Right renal cortex interstitium (tissue), 3 donors: ENCODE results near the gene BANK1. TPM values are rescaled to one million over a fixed set of nuclear protein-coding genes. Genes with fewer than 3 reads are reported as not detected.

Source experiments
- DNase-seq, 3 donors: peaks; one replicate each; pipeline ENCODE4 v3.0.0-alpha.2; 2013; ENCODE audit warnings: low read depth in 3 of 3, low spot score in 2 of 3
- polyA plus RNA-seq, 3 donors: library from polyadenylated mRNA; unstranded; fragments of 120-200 nt; gene quantifications; one replicate each; pipeline ENCODE4 v1.2.1, GENCODE V29; 2013; ENCODE audit not compliant: insufficient read length in 3 of 3

BANK1 gene
- polyA plus RNA-seq, 3 donors, result 3.1 to 4.2 (median 3.2) TPM

- DNase-seq, result no peak
These were observed 164.6 kb downstream of the BANK1 start for GRCh38 chr4:101954975-101955678.

GRCh38 chr4:101956068-101956825, 165.7 kb downstream of the BANK1 start:
- no peak for DNase-seq

GRCh38 chr4:101958547-101958946, 168.0 kb downstream of the BANK1 start:
- no peak for DNase-seq

- no peak for DNase-seq
These were observed 169.9 kb downstream of the BANK1 start for GRCh38 chr4:101960431-101960830.

- DNase-seq, result no peak
These were observed 170.6 kb downstream of the BANK1 start for GRCh38 chr4:101961144-101961543.

- no peak for DNase-seq
These were observed 177.3 kb downstream of the BANK1 start for GRCh38 chr4:101967697-101968346.

- DNase-seq, result no peak
These were observed 177.8 kb downstream of the BANK1 start for GRCh38 chr4:101968364-101968763.

- DNase-seq, result no peak
These were observed 179.4 kb downstream of the BANK1 start for GRCh38 chr4:101969965-101970364.

GRCh38 chr4:101970547-101971155, 180.1 kb downstream of the BANK1 start:
- no peak for DNase-seq

GRCh38 chr4:101972791-101973190, 182.3 kb downstream of the BANK1 start:
- DNase-seq, result no peak

- DNase-seq, result no peak
These were observed 182.8 kb downstream of the BANK1 start for GRCh38 chr4:101973361-101973760.

GRCh38 chr4:101977076-101977475, 186.5 kb downstream of the BANK1 start:
- no peak for DNase-seq

GRCh38 chr4:101981756-101982155, 191.2 kb downstream of the BANK1 start:
- no peak for DNase-seq

- DNase-seq, result no peak
These were observed 193.3 kb downstream of the BANK1 start for GRCh38 chr4:101983835-101984234.

- no peak for DNase-seq
These were observed 197.2 kb downstream of the BANK1 start for GRCh38 chr4:101987623-101988243.

- no peak for DNase-seq
These were observed 199.0 kb downstream of the BANK1 start for GRCh38 chr4:101989551-101989950.

GRCh38 chr4:101992446-101992845, 201.9 kb downstream of the BANK1 start:
- no peak for DNase-seq

GRCh38 chr4:101993002-101993841, 202.7 kb downstream of the BANK1 start:
- no peak for DNase-seq

- no peak for DNase-seq
These were observed 203.6 kb downstream of the BANK1 start for GRCh38 chr4:101993842-101994775.
